ENCODE data around the gene CST7.
"Not testable (repeated sequence)": the region's sequence is repeated elsewhere in the genome, so short reads cannot be mapped to it uniquely, and the experiment has no call there.

Gene CST7

GRCh38 chr20:24929867-24930723 lies 19.0 kb upstream of the CST7 start:
- DNase-seq = not testable (repeated sequence)

DNA sequence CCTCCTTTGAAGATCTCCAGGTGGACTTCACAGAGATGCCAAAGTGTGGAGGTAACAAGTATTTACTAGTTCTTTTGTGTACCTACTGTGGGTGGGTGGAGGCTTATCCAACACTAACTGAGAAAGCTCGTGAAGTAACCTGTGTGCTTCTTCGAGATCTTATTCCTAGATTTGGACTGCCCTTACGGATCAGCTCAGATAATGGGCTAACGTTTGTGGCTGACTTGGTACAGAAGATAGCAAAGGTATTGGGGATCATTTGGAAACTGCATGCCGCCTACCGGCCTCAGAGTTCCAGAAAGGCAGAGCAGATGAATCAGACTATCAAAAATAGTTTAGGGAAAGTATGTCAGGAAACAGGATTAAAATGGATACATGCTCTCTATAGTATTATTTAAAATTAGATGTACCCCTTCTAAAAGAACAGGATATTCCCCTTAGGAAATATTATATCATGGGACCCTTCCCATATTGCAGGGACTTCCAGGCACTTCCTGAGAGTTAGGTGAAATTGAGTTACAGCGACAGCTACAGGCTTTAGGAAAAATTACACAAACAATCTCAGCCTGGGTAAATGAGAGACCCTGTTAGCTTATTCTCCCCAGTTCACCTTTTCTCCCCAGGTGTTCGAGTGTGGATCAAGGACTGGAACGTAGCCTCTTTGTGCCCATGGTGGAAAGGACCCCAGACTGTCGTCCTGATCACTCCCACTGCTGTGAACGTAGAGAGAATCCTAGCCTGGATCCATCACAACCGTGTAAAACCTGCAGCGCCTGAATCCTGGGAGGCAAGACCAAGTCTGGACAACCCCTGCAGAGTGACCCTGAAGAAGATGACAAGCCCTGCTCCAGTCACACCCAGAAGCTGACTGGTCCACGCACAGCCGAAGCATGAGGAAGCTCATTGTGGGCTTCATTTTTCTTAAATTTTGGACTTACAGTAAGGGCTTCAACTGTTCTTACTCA lies 18.1 kb upstream of the CST7 start:
- not testable (repeated sequence) for DNase-seq

DNA sequence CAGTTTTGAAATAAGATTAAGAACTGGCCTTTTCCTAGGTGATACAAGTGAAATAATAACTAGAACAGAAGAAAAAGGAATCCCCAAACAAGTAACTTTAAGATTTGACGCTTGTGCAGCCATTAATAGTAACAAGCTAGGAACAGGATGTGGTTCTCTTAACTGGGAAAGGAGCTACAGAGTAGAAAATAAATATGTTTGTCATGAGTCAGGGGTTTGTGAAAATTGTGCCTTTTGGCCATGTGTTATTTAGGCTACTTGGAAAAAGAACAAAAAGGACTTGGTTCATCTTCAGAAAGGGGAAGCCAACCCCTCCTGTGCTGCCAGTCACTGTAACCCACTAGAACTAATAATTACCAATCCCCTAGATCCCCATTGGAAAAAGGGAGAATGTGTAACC lies 17.2 kb upstream of the CST7 start:
- DNase-seq = not testable (repeated sequence)

DNA sequence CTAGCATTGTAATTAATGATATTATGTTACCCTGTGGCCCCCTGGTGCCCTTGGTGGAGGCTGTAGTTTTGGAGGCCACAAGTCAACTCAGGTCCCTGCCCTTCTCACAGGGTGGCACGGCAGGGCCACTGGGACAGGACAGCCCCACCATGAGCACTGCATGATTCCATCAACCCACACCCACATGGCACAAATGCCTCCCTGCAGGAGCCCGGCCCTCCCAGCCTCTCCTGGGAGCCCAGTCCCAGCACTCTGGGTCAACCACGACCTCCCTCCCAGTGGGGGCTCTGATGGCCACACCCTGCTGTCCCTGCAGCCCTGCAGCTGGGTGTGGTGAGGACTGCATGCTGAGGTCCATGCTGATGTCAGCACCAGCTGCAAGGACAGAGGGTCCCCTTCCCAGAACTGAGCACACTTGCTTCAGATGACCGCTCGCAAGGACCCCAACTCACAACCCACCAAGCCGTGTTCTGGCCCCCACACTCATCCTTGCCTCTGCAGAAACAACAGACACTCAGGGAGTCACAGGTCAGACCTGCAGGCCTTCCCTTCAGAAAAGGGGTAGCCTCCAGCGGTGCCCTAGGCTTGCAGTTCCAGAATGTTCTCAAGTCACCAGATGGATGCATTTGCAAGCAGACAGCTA lies 15.7 kb upstream of the CST7 start:
- no peak for DNase-seq

GRCh38 chr20:24934101-24934661 lies 14.9 kb upstream of the CST7 start:
- no peak for DNase-seq

- no peak for DNase-seq
Measured at GRCh38 chr20:24934716-24935115, 14.4 kb upstream of the CST7 start.

- no peak for DNase-seq
Measured at GRCh38 chr20:24935140-24935539, 13.9 kb upstream of the CST7 start.

GRCh38 chr20:24935766-24936525 lies 13.1 kb upstream of the CST7 start:
- no peak for DNase-seq

DNA sequence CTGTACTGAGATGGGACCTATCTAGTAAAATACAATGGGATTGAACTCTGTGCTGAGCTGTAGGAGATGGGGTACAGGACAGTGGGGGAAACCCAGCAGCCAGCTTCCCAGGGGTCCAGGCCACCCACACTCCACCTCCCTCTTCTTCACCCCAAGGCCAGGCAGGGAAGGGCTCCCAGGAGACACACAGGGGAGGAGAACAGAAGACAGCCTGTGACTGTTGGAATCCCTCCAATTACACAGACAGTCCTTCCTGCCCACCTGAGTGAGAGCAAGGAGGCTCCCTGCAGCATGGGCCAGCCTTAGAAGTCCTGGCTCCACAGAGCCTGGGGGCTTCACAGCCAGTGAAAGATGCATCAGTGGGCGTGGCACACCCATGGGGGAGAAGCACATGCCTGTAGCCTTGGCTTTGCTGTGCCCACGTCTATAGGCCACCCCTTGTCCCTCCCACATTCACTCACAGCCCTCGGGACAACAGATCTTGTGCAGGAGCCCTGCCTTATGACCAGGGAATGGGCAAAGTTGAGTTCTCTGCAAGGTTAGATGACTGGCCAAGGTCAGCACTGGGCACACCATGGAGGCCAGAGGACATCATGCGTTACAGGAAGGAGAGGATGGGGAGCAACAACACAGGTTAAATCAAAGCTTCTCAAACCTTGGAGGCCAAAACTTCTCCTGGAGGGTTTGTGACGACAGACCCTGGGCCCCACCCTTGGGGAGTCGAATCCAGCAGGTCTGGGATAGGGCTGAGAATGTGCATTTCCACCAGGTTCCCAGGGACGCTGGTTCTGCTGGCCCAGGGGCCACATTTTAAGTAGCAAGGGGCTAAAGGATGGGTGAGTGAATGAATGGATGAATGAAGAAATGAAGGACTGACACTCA lies 12.3 kb upstream of the CST7 start:
- no peak for DNase-seq

- no peak for DNase-seq
Measured at GRCh38 chr20:24937579-24937978, 11.5 kb upstream of the CST7 start.

DNA sequence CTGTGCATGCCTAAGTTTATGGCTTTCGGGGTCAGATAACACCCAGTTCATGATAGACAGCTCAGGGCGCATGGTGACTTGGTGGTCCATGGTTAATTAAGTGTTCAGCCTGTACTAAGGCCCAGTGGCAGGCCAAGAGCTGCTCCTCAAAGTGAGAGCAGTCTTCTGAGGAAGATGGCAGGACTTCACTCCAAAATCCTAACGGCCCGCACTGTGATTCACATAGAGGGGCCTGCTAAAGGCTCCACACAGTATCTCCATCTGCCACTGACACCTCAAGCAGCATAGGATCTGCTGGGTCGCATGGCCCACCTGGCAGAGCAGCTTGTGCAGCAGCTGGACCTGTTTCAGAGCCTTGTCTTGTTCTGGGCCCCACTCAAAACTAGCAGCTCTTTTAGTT lies 10.6 kb upstream of the CST7 start:
- DNase-seq = no peak

DNA sequence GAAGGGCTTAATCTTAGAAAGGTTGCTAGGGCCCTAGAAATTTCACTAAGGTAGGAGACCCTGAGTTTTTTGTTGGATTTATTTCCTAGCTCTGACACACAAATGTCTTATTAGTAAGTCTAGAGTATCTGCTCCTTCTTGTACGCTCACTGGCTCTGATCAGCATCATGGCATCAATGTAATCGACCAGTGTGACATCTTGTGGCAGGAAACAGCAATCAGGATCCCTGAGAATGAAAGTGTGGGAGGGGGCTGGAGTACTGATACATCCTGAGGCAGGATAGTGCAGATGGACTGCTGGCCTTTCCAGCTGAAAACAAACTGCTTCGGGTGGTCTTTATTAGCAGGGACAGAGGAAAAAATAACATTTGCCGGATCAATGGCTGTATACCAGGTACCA lies 10.0 kb upstream of the CST7 start:
- DNase-seq = no peak

DNA sequence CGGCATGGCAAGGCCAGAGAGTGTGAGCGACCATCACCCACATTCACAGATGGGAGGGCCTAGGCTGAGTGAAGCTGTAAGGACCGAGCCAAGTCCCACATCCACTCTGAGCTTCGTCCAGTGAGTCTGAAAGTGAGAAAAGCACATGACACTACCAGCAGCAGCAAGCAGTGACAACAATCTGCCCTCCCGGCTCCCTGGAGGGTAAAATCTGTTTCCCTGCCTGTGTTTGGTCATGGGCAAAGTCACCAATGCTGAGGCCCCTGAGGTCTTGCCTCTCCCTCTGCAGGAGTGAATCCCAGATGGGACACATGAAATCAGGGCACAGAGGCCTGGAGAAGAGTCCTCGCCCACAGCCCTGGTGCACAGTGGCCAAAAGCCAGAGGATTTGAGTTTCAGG lies 6.4 kb upstream of the CST7 start:
- no peak for DNase-seq

- no peak for DNase-seq
Measured at GRCh38 chr20:24943196-24943595, 5.9 kb upstream of the CST7 start.

GRCh38 chr20:24943731-24944130 lies 5.3 kb upstream of the CST7 start:
- DNase-seq = no peak

- DNase-seq = not testable (repeated sequence)
Measured at GRCh38 chr20:24946376-24946775, 2.7 kb upstream of the CST7 start.

GRCh38 chr20:24948396-24948938 lies 602 bp upstream of the CST7 start:
- not testable (repeated sequence) for DNase-seq

DNA sequence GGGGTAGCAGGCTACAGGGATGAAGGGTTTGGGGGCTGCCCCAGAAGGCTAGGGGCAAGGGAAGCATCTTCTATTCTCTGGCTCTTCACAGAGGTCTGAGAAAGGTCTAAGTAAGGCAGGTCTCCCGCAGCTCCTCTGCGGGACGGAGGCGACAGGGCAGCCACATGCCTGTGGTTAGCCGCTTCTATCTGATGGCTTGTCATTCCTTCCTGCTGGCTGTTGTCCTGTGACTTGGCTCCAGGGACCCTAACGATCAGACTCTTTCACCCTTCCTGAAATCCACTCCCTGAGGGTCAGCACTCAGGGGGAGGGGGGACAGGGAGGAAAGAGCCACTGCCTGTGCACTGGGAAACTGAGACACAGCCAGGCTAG lies 673 bp downstream of the CST7 start:
- no peak for DNase-seq

GRCh38 chr20:24950128-24950835 lies 1.2 kb downstream of the CST7 start:
- no peak for DNase-seq

GRCh38 chr20:24950836-24951525 lies 1.9 kb downstream of the CST7 start:
- DNase-seq = no peak
